NCI-H345 treated with DMSO at 0.1 percent for 48 hours (cell line): ENCODE measurements around the gene ADAMTS7.
A peak's percentile ranks its signal among the peaks of the same experiment; 100 is the strongest.
"Not testable (repeated sequence)": the region's sequence is repeated elsewhere in the genome, so short reads cannot be mapped to it uniquely, and the experiment has no call there.

Source experiments
- DNase-seq: peaks from one replicate; lab custom pipeline; 2025; ENCODE audit not compliant: unreplicated experiment; lab: John Stamatoyannopoulos, UW

ADAMTS7 gene, protein sequence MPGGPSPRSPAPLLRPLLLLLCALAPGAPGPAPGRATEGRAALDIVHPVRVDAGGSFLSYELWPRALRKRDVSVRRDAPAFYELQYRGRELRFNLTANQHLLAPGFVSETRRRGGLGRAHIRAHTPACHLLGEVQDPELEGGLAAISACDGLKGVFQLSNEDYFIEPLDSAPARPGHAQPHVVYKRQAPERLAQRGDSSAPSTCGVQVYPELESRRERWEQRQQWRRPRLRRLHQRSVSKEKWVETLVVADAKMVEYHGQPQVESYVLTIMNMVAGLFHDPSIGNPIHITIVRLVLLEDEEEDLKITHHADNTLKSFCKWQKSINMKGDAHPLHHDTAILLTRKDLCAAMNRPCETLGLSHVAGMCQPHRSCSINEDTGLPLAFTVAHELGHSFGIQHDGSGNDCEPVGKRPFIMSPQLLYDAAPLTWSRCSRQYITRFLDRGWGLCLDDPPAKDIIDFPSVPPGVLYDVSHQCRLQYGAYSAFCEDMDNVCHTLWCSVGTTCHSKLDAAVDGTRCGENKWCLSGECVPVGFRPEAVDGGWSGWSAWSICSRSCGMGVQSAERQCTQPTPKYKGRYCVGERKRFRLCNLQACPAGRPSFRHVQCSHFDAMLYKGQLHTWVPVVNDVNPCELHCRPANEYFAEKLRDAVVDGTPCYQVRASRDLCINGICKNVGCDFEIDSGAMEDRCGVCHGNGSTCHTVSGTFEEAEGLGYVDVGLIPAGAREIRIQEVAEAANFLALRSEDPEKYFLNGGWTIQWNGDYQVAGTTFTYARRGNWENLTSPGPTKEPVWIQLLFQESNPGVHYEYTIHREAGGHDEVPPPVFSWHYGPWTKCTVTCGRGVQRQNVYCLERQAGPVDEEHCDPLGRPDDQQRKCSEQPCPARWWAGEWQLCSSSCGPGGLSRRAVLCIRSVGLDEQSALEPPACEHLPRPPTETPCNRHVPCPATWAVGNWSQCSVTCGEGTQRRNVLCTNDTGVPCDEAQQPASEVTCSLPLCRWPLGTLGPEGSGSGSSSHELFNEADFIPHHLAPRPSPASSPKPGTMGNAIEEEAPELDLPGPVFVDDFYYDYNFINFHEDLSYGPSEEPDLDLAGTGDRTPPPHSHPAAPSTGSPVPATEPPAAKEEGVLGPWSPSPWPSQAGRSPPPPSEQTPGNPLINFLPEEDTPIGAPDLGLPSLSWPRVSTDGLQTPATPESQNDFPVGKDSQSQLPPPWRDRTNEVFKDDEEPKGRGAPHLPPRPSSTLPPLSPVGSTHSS (N-terminal part only)

GRCh38 chr15:78811124-78811824 is at the start of gene ADAMTS7:
TSS of gene ADAMTS7 (minus strand) at chr15:78811464. CDS start at chr15:78811220, 244 bp downstream.
- no peak for DNase-seq

- peak; percentile 20 for DNase-seq
These were observed 48.9 kb upstream of the ADAMTS7 start for GRCh38 chr15:78859971-78860719.

GRCh38 chr15:78855746-78856145 is 44.5 kb upstream of the ADAMTS7 start:
- no peak for DNase-seq

- DNase-seq, result no peak
These were observed 43.6 kb upstream of the ADAMTS7 start for GRCh38 chr15:78854833-78855372.

- no peak for DNase-seq
These were observed 42.2 kb upstream of the ADAMTS7 start for GRCh38 chr15:78853500-78853899.

- DNase-seq, result no peak
These were observed 39.9 kb upstream of the ADAMTS7 start for GRCh38 chr15:78850941-78851755.

- DNase-seq, result no peak
These were observed 39.1 kb upstream of the ADAMTS7 start for GRCh38 chr15:78850352-78850751.

DNA sequence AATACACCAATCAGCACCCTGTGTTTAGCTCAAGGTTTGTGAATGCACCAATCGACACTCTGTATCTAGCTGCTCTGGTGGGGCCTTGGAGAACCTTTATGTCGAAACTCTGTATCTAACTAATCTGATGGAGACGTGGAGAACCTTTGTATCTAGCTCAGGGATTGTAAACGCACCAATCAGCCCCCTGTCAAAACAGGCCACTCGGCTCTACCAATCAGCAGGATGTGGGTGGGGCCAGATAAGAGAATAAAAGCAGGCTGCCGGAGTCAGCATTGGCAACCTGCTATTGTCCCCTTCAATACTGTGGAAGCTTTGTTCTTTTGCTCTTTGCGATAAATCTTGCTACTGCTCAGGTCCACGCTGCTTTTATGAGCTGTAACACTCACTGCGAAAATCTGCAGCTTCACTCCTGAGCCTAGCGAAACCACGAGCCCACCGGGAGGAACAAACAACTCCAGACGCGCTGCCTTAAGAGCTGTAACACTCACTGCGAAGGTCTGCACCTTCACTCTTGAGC is 36.2 kb upstream of the ADAMTS7 start:
- DNase-seq, result not testable (repeated sequence)

- DNase-seq, result not testable (repeated sequence)
These were observed 35.6 kb upstream of the ADAMTS7 start for GRCh38 chr15:78846906-78847305.

DNA sequence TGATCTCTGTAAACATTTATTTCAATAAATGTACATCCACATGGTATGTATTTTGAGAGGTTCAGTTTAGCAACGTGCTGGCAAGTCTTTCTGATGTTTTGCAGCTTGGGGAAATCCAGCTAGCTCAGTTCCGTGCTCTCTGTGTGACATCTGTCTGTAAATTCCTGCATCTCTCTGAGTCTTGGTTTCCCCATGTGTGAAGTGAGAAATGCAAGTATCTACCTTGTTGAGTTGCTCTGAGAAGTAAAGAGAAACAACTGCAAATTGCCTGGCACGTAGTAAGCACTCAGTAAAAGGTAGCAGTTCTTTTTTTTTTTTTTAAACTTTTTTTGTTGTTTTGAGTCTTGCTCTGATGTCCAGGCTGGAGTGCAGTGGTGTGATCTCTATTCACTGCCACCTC is 31.3 kb upstream of the ADAMTS7 start:
- no peak for DNase-seq

- DNase-seq, result no peak
These were observed 30.6 kb upstream of the ADAMTS7 start for GRCh38 chr15:78841891-78842290.

GRCh38 chr15:78841376-78841706 is 30.1 kb upstream of the ADAMTS7 start:
- DNase-seq, result no peak

DNA sequence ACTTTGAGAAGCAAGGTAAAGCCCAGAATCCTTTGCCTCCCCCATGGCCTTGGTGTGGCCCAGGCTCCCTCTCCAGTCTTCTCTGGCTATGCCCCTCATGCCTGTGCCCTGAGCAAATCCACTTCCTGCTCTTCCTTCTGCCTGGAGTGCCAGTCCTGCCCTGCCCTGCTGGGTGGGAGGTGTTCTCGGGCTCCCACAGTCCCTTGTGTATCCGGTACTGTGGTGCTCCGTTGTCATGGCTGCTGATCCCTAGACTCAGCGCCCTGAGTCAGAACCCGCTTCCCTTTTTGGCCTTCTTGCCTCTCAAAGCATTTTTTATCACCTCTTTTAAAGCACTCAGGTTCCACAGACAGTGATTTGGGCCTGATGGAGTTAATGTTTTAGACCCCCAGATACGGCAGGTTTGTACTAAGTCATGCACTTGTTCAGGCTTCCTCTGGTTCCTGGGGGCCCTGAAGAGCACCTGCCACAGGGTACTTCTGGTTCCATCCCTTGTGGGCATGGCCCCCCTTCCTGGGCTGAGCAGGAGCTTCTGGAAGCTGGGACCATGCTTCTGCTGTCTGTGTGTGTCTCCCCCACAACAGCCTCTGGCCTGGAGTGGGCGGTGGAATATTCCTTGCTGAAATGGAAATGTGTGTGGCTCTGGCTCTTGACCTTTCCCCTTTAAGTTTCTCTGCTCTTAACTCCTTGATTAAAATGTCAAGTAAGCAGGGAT is 29.6 kb upstream of the ADAMTS7 start:
- no peak for DNase-seq

DNA sequence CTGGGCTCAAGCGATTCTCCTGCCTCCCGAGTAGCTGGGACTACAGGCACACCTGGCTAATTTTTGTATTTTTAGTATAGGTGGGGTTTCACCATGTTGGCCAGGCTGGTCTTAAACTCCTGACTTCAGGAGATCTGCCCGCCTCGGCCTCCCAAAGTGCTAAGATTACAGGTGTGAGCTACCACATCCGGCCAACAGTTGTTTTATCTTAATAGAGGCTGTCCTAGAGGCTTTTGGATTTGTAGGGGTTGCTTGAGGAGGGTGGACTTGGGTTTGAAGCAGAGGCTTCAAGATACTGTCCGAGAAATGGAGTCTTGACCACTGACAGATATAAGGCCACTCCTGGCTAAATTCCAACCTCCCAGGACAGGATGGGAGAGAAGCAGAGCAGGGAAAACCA is 27.9 kb upstream of the ADAMTS7 start:
- DNase-seq, result not testable (repeated sequence)

GRCh38 chr15:78838489-78838888 is 27.2 kb upstream of the ADAMTS7 start:
- DNase-seq, result no peak

DNA sequence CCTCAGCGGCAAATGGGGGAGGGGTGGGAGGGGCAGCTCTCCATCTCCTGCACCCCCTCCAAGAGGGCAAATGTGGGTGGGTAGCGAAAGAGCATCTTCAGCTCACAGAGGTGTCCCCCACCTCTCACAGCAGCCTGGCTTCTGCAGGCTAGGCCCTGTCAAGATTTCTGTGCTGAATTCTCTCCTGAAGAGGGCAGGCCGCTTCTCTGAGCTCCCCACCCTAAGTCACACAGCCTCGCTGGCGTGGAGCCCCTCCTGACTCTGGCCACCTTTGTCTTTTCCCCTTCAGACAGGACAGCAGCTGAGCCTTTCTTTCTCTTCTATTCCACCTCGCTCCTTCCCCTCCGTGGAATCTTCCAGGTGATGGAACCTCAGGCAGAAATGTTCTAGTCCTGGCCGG is 26.3 kb upstream of the ADAMTS7 start:
- DNase-seq, result no peak

GRCh38 chr15:78837131-78837530 is 25.9 kb upstream of the ADAMTS7 start:
- no peak for DNase-seq

GRCh38 chr15:78836333-78836732 is 25.1 kb upstream of the ADAMTS7 start:
- no peak for DNase-seq
